Measurements from ENCODE around the gene ELF3. TPM values are rescaled to one million over a fixed set of nuclear protein-coding genes. Genes with fewer than 3 reads are reported as not detected.

ELF3 gene
- total RNA-seq, 4 donors from 2014 or later = 10.8 to 39.9 (median 26.7) TPM

GRCh38 chr1:202009326-202010179 lies 834 bp upstream of the ELF3 start:
- Histone ChIP-seq H3K9me3 (no peaks in the 10 kb centered on the region), H3K27me3 (no peaks in the 10 kb centered on the region), H3K36me3 (peaks cover 30% of the 10 kb centered on the region), H3K27ac (peak overlapping the region; percentile 39), H3K4me1 (peaks cover 39% of the 10 kb centered on the region), H3K4me3 (no peak overlapping the region)
- DNase-seq (ENCODE audit: low spot score in 2 of 2) = peak in 1 of 2 donors; percentile 73
- TF ChIP-seq EP300 (IDR thresholded peaks at IDR 0.05) = no peak
- TF ChIP-seq, protein P1, sequence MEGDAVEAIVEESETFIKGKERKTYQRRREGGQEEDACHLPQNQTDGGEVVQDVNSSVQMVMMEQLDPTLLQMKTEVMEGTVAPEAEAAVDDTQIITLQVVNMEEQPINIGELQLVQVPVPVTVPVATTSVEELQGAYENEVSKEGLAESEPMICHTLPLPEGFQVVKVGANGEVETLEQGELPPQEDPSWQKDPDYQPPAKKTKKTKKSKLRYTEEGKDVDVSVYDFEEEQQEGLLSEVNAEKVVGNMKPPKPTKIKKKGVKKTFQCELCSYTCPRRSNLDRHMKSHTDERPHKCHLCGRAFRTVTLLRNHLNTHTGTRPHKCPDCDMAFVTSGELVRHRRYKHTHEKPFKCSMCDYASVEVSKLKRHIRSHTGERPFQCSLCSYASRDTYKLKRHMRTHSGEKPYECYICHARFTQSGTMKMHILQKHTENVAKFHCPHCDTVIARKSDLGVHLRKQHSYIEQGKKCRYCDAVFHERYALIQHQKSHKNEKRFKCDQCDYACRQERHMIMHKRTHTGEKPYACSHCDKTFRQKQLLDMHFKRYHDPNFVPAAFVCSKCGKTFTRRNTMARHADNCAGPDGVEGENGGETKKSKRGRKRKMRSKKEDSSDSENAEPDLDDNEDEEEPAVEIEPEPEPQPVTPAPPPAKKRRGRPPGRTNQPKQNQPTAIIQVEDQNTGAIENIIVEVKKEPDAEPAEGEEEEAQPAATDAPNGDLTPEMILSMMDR (IDR thresholded peaks at IDR 0.05) = peak; percentile 75 to 77
- no peak for TF ChIP-seq POLR2A (IDR thresholded peaks at IDR 0.05)
- no peak for TF ChIP-seq POLR2AphosphoS5 (IDR thresholded peaks at IDR 0.05)
- 15% methylated on average over 6 of the region's 11 CpGs for WGBS

DNA sequence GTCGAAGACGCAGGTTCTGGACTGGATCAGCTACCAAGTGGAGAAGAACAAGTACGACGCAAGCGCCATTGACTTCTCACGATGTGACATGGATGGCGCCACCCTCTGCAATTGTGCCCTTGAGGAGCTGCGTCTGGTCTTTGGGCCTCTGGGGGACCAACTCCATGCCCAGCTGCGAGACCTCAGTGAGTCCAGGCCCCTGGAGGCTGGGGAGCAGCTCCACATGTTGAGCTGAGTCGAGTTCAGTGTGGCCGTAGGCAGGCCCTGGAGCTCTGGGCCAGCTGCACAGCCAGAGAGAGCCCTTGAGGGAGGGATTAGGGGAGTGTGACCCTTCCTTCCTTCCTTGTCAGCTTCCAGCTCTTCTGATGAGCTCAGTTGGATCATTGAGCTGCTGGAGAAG lies 1.6 kb downstream of the ELF3 start:
- peak overlapping the region; percentile 34 for H3K4me3 ChIP-seq
- WGBS = 97% methylated on average over 6 of the region's 11 CpGs

DNA sequence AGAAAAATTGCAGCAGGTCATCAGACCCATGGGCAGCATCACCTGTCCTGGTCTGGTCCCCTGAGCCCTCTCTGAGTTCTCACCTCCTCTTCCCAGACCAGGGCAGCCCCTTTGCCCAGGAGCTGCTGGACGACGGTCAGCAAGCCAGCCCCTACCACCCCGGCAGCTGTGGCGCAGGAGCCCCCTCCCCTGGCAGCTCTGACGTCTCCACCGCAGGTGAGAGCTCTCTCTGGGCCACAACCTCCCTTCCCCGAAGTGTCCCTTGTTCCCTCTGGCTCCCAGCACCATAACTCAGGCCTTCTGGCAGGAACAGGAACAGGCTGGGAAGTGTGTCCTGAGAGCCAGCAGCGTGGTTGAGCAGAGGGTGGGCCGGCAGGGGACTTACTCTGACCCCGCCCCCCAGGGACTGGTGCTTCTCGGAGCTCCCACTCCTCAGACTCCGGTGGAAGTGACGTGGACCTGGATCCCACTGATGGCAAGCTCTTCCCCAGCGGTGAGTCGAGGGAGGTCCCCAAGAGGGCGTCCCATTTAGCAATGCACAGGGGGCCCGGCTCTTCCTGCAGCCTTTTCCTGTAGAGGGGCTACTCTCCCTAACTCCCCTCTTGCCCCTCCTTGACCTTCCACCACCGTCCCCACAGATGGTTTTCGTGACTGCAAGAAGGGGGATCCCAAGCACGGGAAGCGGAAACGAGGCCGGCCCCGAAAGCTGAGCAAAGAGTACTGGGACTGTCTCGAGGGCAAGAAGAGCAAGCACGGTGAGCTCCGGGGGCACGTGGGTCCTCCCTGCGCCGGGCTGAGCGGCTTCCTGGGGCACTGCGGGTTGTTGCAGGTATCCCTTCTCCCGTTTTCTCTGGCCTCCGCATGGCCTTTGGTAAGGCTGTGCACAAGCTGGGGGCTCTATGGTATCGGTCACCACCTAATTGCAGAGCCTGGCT lies 2.4 kb downstream of the ELF3 start:
- Histone ChIP-seq H3K27me3 (no peaks in the 10 kb centered on the region), H3K9me3 (no peaks in the 10 kb centered on the region), H3K27ac (no peak overlapping the region), H3K4me3 (peak overlapping the region; percentile 34), H3K36me3 (peaks cover 16% of the 10 kb centered on the region), H3K4me1 (peaks cover 28% of the 10 kb centered on the region)
- DNase-seq (ENCODE audit: low spot score in 2 of 2) = no peak
- no peak for TF ChIP-seq POLR2AphosphoS5 (IDR thresholded peaks at IDR 0.05)
- WGBS = 95% methylated on average over 18 of the region's 35 CpGs

More for the DNA sequence above, 1.6 kb downstream of the ELF3 start:
- no peaks in the 10 kb centered on the region for H3K27me3 ChIP-seq
- no peak for DNase-seq (ENCODE audit: low spot score in 2 of 2)
- H3K4me1 ChIP-seq = peaks cover 36% of the 10 kb centered on the region
- peaks cover 20% of the 10 kb centered on the region for H3K36me3 ChIP-seq
- no peak overlapping the region for H3K27ac ChIP-seq
- TF ChIP-seq POLR2A (IDR thresholded peaks at IDR 0.05) = no peak
- TF ChIP-seq POLR2AphosphoS5 (IDR thresholded peaks at IDR 0.05) = no peak
- H3K9me3 ChIP-seq = no peaks in the 10 kb centered on the region

- TF ChIP-seq, protein P1 (IDR thresholded peaks at IDR 0.05) = no peak
- TF ChIP-seq POLR2A (IDR thresholded peaks at IDR 0.05) = no peak
- TF ChIP-seq EP300 (IDR thresholded peaks at IDR 0.05) = no peak
- no peak for TF ChIP-seq POLR2AphosphoS5 (IDR thresholded peaks at IDR 0.05)
- H3K4me1 ChIP-seq = peaks cover 28% of the 10 kb centered on the region
- H3K27ac ChIP-seq = no peak overlapping the region
- H3K4me3 ChIP-seq = peak overlapping the region; percentile 34
- peaks cover 16% of the 10 kb centered on the region for H3K36me3 ChIP-seq
- H3K9me3 ChIP-seq = no peaks in the 10 kb centered on the region
- WGBS = 90% methylated on average over 11 of the region's 12 CpGs
- DNase-seq (ENCODE audit: low spot score in 2 of 2) = no peak
- no peaks in the 10 kb centered on the region for H3K27me3 ChIP-seq
Measured at GRCh38 chr1:202013603-202014002, 3.2 kb downstream of the ELF3 start.

- 96% methylated on average over 6 of the region's 6 CpGs for WGBS
- no peak for DNase-seq (ENCODE audit: low spot score in 2 of 2)
- H3K36me3 ChIP-seq = peaks cover 16% of the 10 kb centered on the region
- no peak overlapping the region for H3K4me3 ChIP-seq
- H3K27ac ChIP-seq = no peak overlapping the region
- no peak for TF ChIP-seq POLR2A (IDR thresholded peaks at IDR 0.05)
- TF ChIP-seq POLR2AphosphoS5 (IDR thresholded peaks at IDR 0.05) = no peak
- TF ChIP-seq, protein P1 (IDR thresholded peaks at IDR 0.05) = no peak
- TF ChIP-seq EP300 (IDR thresholded peaks at IDR 0.05) = no peak
- no peaks in the 10 kb centered on the region for H3K9me3 ChIP-seq
- H3K27me3 ChIP-seq = no peaks in the 10 kb centered on the region
- peaks cover 24% of the 10 kb centered on the region for H3K4me1 ChIP-seq
Measured at GRCh38 chr1:202014060-202014459, 3.7 kb downstream of the ELF3 start.
